ENCODE data around the gene FOXJ1.
"Not testable (repeated sequence)": the region's sequence is repeated elsewhere in the genome, so short reads cannot be mapped to it uniquely, and the experiment has no call there.

FOXJ1 gene, protein sequence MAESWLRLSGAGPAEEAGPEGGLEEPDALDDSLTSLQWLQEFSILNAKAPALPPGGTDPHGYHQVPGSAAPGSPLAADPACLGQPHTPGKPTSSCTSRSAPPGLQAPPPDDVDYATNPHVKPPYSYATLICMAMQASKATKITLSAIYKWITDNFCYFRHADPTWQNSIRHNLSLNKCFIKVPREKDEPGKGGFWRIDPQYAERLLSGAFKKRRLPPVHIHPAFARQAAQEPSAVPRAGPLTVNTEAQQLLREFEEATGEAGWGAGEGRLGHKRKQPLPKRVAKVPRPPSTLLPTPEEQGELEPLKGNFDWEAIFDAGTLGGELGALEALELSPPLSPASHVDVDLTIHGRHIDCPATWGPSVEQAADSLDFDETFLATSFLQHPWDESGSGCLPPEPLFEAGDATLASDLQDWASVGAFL

DNA sequence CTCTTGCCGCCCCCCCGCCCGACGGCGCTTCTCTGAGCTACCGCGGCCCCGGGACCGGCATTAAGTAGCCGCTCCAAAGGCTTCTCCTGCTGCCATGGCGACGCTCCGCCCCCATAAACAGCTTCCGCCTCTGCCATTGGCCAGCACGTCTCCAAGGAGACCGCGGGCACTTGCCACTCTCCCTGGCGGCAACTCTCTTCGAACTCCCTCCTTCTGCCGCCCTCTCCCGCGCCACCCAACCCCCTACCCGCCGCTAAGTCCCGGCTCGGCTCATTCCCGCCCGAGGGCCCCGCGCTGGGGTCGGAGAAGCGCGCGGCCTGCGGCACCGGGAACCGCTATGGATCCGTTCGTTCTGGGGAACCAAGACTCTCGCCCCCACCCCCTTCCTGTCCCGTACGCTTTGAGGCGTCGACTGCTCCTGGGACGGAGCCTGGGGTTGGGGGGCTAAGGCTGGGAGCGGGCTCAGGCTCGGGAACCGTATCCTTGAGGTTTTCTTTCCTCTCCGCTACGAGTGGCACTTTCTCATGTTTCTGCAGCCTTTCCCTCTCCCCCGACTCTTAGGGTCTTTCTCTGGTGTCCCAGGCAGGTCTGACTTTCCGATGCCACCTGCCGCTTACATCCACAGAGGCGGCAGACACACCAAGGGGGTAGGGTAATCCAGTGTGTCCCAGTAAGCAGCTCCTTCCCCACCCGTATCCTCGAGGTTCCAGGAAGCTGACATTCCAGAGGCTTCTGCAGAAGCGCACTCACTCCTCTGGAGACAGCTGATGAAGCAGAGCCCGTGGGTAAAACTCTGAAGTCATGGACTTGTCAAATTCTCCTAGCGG is at the start of gene FOXJ1:
TSS of gene FOXJ1 (minus strand) at position 34 of the 827 bp plus-strand sequence. CDS start 850 bp downstream, outside the sequence.
- peak; percentile 98 for DNase-seq

DNA sequence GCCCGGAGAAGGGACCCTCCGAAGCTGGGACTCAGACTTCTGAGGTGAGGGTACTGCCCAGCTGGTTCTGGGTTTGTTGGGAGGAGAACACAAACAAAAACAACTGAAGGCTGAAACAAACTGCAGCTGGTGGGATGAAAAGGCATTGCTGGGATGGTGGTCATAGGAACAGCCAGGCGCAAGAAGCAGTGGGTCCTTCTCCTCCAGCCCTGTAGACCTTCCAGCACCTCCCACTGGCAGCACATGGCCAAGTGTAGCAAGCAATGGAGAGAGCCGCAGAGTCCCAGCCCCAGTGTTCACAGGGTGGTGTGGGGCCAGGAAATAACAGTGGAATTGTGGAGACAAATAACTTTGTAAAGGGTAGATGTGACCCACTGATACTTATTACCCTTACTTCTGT is 48.7 kb upstream of the FOXJ1 start:
- DNase-seq: no peak

DNA sequence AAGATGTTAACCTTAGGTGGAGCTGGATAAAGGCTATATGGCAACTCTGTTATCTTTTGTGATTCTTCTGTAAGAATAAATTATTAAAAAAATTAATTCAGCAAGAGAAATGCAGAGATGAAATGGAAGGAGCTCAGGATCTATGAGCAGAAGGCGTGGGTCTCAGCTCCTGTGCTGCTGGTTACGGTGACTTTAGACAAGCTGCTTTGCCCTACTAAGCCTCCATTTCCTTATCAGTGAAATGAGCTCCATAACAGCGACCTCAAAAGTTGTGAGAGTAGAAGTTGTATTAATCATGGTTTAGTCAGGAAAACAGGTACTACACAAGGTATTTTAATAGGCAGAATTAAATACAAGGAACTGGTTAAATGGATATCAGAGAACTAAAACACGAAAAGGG is 48.2 kb upstream of the FOXJ1 start:
- no peak for DNase-seq

DNA sequence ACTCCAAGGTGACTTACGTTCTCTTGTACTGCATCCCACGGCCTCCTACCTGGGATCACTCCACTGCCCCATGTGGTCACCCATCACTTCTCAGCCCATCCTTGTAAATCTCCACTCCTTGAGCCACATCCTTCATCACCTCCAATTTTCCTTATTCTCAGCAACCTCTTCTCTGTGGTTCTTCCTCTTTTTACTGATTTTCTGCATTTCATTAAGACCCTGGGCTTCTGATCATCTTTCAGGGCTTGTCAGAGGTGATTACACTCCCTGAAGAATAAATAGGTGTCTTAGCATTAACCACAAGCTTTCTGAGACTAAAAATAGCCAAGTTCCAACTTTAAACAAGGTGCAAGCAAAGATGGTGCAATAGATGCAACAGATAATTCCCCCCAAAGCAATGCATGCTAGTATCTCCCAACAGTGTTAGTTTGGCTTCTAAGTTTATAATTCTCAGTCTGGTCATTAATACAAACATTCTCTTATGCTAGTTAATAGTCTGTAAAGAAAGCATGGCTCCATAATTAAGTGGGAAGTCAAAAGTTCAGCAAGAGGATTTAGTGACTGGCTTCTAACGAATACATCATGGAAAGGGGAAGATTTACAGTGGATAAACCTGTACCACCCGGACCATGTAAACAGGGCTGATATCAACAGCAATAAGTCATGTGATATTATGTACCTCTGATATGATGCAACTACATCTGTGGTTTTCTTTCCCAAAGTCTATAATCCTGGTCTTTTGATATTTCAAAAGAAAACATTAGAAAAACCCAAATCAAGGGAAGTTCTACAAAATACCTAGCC is 47.4 kb upstream of the FOXJ1 start:
- DNase-seq: no peak

GRCh38 chr17:76186774-76187173 is 45.7 kb upstream of the FOXJ1 start:
- DNase-seq: not testable (repeated sequence)

- DNase-seq: no peak
Observed at GRCh38 chr17:76184290-76184689, 43.2 kb upstream of the FOXJ1 start.

GRCh38 chr17:76182016-76182764 is 41.1 kb upstream of the FOXJ1 start:
- DNase-seq: peak; percentile 91

DNA sequence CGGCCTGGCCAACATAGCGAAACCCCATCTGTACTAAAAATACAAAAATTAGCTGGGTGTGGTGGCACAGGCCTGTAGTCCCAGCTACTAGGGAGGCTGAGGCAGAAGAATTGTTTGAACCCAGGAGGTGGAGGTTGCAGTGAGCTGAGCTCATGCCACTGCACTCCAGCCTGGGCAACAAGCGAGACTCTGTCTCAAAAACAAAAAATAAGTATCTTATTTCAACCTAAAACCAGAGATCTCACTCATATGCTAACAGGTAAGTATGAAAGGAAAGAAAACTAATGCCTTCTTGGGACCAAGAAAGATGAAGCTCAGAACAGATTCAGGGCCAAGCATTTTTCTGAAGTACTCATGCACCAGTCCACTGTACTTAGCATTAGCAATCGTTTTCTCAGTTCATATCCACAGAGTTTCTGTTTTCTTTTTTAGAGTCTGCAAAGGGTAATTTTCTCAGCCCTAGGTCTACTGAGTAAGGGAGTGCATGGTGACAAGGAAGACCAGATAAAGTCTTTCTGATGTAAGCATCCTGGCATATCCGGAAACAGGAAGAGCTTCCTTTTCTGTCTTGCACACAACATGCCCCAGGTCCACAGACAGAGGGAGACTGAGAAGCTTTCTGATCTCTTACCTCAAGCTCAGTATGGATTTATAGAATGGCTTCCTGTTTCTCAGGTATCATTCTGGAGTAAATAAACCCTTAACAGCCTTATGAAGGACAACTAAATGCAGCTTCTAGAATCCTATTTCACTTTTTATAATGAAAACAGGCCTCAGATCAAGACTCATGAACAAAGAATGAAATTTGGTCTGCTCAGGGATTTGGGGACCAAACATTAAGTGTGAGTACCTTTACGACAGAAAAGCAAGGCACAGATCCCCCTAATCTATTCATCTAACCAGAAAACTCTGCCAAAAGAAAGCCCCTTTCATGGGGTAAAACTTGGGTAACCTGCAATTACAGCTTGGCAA is 38.7 kb upstream of the FOXJ1 start:
- no peak for DNase-seq

DNA sequence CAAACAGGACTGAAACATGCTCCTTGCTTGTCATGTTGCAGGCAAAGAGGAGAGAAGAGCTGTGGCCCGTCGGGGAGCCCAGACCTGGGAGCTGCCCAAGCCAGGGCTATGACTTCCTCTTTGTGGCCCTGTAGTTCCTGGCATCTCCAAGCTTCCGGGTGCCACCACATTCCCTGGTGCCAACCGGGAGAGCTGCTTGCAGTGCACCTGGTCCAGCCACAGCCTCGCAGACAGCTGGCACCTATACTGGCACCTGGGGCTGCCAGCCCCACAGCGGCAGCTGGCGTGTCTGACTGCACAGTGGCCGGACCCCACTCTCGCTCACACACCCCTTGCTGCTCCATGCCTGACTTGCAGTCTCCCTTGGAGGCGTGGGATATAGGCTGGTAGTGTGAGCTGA is 37.1 kb upstream of the FOXJ1 start:
- DNase-seq: no peak

GRCh38 chr17:76176701-76177574 is 35.9 kb upstream of the FOXJ1 start:
- DNase-seq: no peak

GRCh38 chr17:76174037-76174436 is 33.0 kb upstream of the FOXJ1 start:
- no peak for DNase-seq

- DNase-seq: no peak
Observed at GRCh38 chr17:76173474-76173873, 32.4 kb upstream of the FOXJ1 start.

- DNase-seq: no peak
Observed at GRCh38 chr17:76171706-76172105, 30.7 kb upstream of the FOXJ1 start.

GRCh38 chr17:76170114-76170513 is 29.1 kb upstream of the FOXJ1 start:
- DNase-seq: no peak

GRCh38 chr17:76166906-76167305 is 25.9 kb upstream of the FOXJ1 start:
- DNase-seq: no peak

- DNase-seq: no peak
Observed at GRCh38 chr17:76166168-76166567, 25.1 kb upstream of the FOXJ1 start.

DNA sequence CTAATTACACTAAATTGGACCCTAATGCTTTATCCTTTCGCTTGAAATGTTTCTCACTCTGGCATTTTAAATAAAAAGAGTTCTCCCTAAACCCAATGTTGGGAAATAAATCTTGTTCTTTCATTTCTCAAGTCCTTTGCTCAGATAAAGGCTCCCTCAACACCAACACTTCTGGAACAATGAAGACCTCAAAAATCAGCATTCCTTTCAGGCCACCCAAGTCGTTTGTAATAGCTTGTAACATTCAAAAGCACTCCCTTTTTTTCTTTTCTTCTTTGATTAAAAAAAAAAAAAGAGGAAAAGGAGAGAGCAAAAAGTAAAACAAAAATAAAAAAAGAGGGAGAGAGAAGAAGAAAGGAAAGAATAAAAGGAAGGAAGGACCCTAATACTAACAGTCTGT is 23.3 kb upstream of the FOXJ1 start:
- DNase-seq: no peak

GRCh38 chr17:76163919-76164318 is 22.9 kb upstream of the FOXJ1 start:
- DNase-seq: no peak

DNA sequence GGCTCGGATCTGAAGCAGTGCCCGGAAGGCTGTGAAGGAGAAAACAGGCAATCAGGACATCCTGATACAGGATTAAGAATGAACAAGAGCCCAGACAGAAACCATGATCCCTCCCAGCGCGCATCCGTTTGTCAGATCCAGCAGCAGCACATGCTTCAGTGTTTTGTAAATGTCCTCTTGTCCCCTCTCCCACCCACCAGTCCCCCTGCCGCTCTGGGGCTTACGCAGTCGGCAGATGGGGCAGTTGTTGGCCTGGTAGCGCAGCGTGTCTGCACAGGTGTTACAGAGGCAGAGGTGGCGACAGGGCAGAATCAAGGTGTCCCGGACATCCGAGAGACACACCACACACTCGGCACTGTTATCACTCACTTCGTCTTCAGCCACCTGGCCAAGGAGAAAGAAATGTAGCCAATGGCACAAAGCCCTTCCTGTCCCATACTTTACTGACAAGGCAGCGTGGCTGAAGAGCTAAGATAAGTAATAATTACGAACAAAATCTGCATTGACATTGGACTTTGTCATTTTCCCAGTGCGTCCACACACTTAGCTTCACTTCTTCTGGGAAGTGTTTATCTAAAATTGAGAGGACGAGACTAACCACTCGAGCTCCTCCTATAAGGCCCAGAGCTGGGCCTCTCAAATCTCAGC is 20.7 kb upstream of the FOXJ1 start:
- no peak for DNase-seq
